ENCODE measurements around the gene PHACTR3. TPM values are rescaled to one million over a fixed set of nuclear protein-coding genes. Genes with fewer than 3 reads are reported as not detected.

The PHACTR3 gene
- total RNA-seq, 1 experiment from 2014 or later: not detected

DNA sequence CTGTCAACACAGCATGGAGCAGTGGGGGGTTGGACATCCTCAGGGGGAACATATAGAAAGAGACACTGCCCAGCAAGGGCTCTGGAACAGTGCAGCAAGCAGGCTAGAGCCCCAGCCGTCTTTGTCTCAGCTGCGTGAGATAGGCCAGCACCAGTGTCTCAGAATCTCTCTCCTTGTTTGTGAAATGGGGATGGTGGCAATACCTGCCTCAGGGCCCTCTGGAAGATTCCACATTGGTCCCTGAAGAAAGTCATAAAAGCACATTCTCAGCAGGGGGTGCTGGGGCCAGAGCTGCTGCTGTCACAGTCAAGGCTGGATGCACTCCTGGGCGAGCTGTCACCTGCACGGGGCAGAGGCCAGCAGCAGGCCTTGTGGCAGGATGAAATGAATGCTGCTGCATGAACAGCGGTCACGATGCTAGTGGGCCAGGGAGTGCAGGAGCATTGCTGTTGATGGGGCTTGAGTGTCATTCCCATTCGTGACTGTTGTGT, 207.4 kb downstream of the PHACTR3 start:
- H3K14ac ChIP-seq (ENCODE audit: insufficient read depth, low read length): no peak overlapping the region
- no peak overlapping the region for H4K8ac ChIP-seq (replicated peaks; ENCODE audit: insufficient read length, low read depth, low read length)
- H2BK15ac ChIP-seq (ENCODE audit: low read depth, low read length): no peak overlapping the region
- H3K4ac ChIP-seq (ENCODE audit: low read depth, low read length): no peak overlapping the region
- no peaks in the 10 kb centered on the region for H3K23me2 ChIP-seq (ENCODE audit: insufficient read length, low read depth, low read length, poor library complexity, severe bottlenecking)
- no peak overlapping the region for H2AK5ac ChIP-seq (ENCODE audit: insufficient read length, low read length)
- no peak overlapping the region for H3K23ac ChIP-seq (ENCODE audit: insufficient read length, low read depth, low read length)
- no peak overlapping the region for H4K91ac ChIP-seq (ENCODE audit: insufficient read length, low read depth, low read length)
- Mint-ChIP-seq H3K4me1 (peaks cover 4 to 6% of the 10 kb centered on the region in 2 experiments), H3K27me3 (ENCODE audit: low read depth) (peaks cover 13% of the 10 kb centered on the region), H3K9me3 (peaks cover 0 to 36% of the 10 kb centered on the region in 2 experiments; a peak in 2 of 5 replicates), H3K36me3 (ENCODE audit: insufficient read depth in 1 of 3, low read depth in 3 of 3) (no peaks in the 10 kb centered on the region), H3K4me3 (no peak overlapping the region), H3K27ac (no peak overlapping the region)
- no peak overlapping the region for H3K27ac ChIP-seq (ENCODE audit: insufficient read length, low read depth, low read length)
- H3K56ac ChIP-seq (ENCODE audit: insufficient read length, low read depth, low read length): no peak overlapping the region
- no peaks in the 10 kb centered on the region for H3K79me2 ChIP-seq (ENCODE audit: insufficient read depth, low read length)
- H3K27me3 ChIP-seq (ENCODE audit: insufficient read depth, low read length): no peaks in the 10 kb centered on the region
- H3T11ph ChIP-seq (ENCODE audit: low read length): no peak overlapping the region
- DNase-seq: peak; percentile 17
- H4K5ac ChIP-seq (ENCODE audit: insufficient read length, low read depth, low read length): no peak overlapping the region
- no peaks in the 10 kb centered on the region for H3K9me3 ChIP-seq (ENCODE audit: control insufficient read depth, low read depth, low read length)
- H3K18ac ChIP-seq (ENCODE audit: insufficient read length, low read depth, low read length): no peak overlapping the region
- H2BK5ac ChIP-seq (ENCODE audit: insufficient read length, low read length): no peak overlapping the region
- H3K9ac ChIP-seq (ENCODE audit: extremely low read depth, insufficient read length, low read length): no peak overlapping the region
- H2BK120ac ChIP-seq (ENCODE audit: low read depth, low read length, poor library complexity, severe bottlenecking): no peak overlapping the region
- H2BK20ac ChIP-seq (ENCODE audit: low read depth, low read length, poor library complexity, severe bottlenecking): no peak overlapping the region
- TF ChIP-seq CTCF (conservative IDR thresholded peaks at IDR 0.05): no peak
- no peak overlapping the region for H2AFZ ChIP-seq (ENCODE audit: low read length)
- WGBS (ENCODE audit: extremely low coverage, insufficient read length, low lambda C conversion rate): no CpG with 5 or more reads among the region's 7 CpGs
- no peaks in the 10 kb centered on the region for H3K4me1 ChIP-seq (ENCODE audit: insufficient read depth, low read length)
- no peak overlapping the region for H3K4me2 ChIP-seq (ENCODE audit: insufficient read depth, insufficient read length, low read length)
- H3K79me1 ChIP-seq (ENCODE audit: insufficient read depth, low read depth, low read length, poor library complexity, severe bottlenecking): no peaks in the 10 kb centered on the region
- no peaks in the 10 kb centered on the region for H4K20me1 ChIP-seq (ENCODE audit: control insufficient read depth, insufficient read depth, insufficient read length)
- H2BK12ac ChIP-seq (ENCODE audit: insufficient read length, low read depth, low read length): no peak overlapping the region

Measured in H9 (cell line).